Gastrocnemius medialis (tissue), 4 donors: ENCODE measurements around the gene LDB1.

Source experiments
- POLR2A ChIP-seq, 2 donors: fragments of 450-650 bp; IDR thresholded peaks; one replicate each; pipeline ENCODE4 v1.6.1; 2017; ENCODE audit warnings: antibody characterized with exemption in 2 of 2, mild to moderate bottlenecking in 2 of 2, moderate library complexity in 2 of 2
- TF ChIP-seq, protein P1 (sequence below), 5 experiments: fragments of 450-650 bp in 3 of 5; fragments of 200-600 bp in 2 of 5; sonication (generic) in 2 of 5; IDR thresholded peaks in 4 of 5; conservative IDR thresholded peaks in 1 of 5; 1 replicate in 4 of 5; 2 replicates in 1 of 5; pipeline ENCODE4 v1.5.1; 2016 to 2019; ENCODE audit warnings: antibody characterized with exemption in 5 of 5, mild to moderate bottlenecking in 3 of 5, moderate library complexity in 3 of 5

- TF ChIP-seq, protein P1, sequence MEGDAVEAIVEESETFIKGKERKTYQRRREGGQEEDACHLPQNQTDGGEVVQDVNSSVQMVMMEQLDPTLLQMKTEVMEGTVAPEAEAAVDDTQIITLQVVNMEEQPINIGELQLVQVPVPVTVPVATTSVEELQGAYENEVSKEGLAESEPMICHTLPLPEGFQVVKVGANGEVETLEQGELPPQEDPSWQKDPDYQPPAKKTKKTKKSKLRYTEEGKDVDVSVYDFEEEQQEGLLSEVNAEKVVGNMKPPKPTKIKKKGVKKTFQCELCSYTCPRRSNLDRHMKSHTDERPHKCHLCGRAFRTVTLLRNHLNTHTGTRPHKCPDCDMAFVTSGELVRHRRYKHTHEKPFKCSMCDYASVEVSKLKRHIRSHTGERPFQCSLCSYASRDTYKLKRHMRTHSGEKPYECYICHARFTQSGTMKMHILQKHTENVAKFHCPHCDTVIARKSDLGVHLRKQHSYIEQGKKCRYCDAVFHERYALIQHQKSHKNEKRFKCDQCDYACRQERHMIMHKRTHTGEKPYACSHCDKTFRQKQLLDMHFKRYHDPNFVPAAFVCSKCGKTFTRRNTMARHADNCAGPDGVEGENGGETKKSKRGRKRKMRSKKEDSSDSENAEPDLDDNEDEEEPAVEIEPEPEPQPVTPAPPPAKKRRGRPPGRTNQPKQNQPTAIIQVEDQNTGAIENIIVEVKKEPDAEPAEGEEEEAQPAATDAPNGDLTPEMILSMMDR (IDR thresholded peaks at IDR 0.05 in 4 of 5, conservative IDR thresholded peaks at IDR 0.05 in 1 of 5): no peak
- no peak for TF ChIP-seq POLR2A (IDR thresholded peaks at IDR 0.05)
These were observed 53.6 kb downstream of the LDB1 start for GRCh38 chr10:102066399-102067088.
